AG04449 (cell line): ENCODE measurements around the gene RPN1.

ENCODE experiments used
- CTCF ChIA-PET: fragments of 350-600 bp; formaldehyde crosslinking; extraction: SDS; loops from one replicate; lab custom pipeline; 2021; ENCODE audit warnings: antibody characterized with exemption; lab: Yijun Ruan, JAX
- POLR2A ChIA-PET: fragments of 400-600, 350-600 bp; formaldehyde crosslinking; extraction: SDS; loops from one replicate; lab custom pipeline; 2020; ENCODE audit warnings: antibody characterized with exemption, inconsistent platforms; lab: Yijun Ruan, JAX
- DNase-seq: peaks from one replicate; pipeline ENCODE4 v3.0.0-alpha.2; 2010; ENCODE audit warnings: low read depth, low spot score
- H3K4me3 ChIP-seq: 2 replicates; pipeline ENCODE4 v1.5.1; 2011; ENCODE audit warnings: low read depth, mild to moderate bottlenecking, control low read depth, low read length
- TF ChIP-seq, protein P1 (sequence below): IDR thresholded peaks from one replicate; pipeline ENCODE4 v1.5.1; 2011; ENCODE audit warnings: mild to moderate bottlenecking, moderate library complexity, low read length, control low read depth, inconsistent platforms; ENCODE audit not compliant: insufficient read depth; ENCODE audit errors: missing control alignments

Gene RPN1

DNA sequence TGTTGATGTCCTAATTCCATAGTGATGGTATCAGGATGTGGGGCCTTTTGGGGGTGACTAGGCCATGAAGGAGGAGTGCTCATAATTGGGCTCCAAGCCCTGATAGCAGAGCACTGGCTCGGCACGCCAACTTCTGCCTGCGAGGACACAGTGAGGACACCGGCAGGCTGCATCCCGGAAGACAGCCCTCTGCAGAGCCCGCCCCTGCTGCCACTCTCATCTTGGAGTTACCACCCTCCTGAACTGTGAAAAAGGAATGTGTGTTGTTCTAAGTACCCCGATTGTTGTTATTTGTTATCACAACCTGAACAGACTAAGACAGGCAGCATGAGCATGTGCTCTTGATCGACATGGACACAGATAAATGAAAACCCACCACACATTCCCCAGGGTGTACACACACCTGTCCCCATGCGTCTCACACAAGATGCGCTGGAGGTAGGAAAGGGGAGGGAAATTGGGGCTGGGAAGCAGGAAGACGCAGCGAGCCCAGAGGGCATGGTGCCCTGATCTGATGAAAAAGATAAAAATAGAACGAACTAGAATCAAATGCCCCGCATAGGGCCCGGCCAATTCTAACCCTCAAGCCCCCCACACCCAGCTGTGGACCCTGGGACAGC, 40.1 kb downstream of the RPN1 start:
- no peak overlapping the region for H3K4me3 ChIP-seq
- ChIA-PET CTCF (no interaction called here), POLR2A (no interaction called here)
- no peak for DNase-seq
- TF ChIP-seq, protein P1, sequence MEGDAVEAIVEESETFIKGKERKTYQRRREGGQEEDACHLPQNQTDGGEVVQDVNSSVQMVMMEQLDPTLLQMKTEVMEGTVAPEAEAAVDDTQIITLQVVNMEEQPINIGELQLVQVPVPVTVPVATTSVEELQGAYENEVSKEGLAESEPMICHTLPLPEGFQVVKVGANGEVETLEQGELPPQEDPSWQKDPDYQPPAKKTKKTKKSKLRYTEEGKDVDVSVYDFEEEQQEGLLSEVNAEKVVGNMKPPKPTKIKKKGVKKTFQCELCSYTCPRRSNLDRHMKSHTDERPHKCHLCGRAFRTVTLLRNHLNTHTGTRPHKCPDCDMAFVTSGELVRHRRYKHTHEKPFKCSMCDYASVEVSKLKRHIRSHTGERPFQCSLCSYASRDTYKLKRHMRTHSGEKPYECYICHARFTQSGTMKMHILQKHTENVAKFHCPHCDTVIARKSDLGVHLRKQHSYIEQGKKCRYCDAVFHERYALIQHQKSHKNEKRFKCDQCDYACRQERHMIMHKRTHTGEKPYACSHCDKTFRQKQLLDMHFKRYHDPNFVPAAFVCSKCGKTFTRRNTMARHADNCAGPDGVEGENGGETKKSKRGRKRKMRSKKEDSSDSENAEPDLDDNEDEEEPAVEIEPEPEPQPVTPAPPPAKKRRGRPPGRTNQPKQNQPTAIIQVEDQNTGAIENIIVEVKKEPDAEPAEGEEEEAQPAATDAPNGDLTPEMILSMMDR = no peak

DNA sequence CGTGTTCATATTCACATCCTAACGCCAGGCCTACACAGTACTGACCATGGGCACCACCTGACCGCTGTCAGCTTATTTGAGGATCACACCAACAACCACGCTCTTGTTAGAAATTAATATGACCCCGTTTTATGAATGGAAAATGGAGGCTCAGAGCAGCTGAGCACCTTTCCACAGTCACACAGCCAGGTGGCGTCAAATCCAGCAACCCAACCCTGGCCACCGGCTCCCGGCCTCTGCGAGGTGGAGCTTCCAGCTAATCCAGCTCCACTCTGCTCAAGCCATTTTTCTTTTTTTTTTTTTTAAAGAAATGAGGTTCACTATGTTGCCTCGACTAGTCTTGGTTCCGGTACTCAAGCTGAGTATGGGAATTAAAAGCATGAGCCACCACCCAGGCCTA, 41.3 kb downstream of the RPN1 start:
- CTCF ChIA-PET = interaction anchor here (0.6 to 7.6 kb wide), 41 partner anchors 8 to 1022 kb away, joined by 3 to 128 read pairs (median 6); no protein-coding TSS in a partner anchor
- POLR2A ChIA-PET = no interaction called here
- TF ChIP-seq, protein P1 = no peak
- no peak for DNase-seq
- no peak overlapping the region for H3K4me3 ChIP-seq

DNA sequence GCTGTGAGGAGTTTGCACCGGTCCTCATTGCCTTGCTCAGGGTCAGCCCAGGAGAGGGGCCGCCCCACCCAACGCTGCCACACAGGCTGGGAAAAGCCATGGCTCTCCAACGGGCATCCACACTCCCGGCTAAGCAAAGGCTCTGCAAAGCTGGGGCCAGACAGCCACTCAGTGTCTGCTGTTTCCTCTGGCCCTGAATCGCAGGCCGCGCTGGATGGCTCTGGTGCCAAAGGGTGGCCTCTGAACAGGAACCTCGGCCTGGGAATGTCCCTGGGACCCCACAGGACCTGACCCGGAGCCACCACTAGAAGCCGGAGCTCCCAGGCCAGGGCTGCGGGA, 42.9 kb downstream of the RPN1 start:
- CTCF ChIA-PET = interaction anchor here (0.6 to 7.6 kb wide), 45 partner anchors 9 to 536 kb away, joined by 3 to 128 read pairs (median 5); no protein-coding TSS in a partner anchor
- POLR2A ChIA-PET = no interaction called here
- H3K4me3 ChIP-seq = peak overlapping the region; percentile 63
- DNase-seq = no peak
- TF ChIP-seq, protein P1 = no peak

DNA sequence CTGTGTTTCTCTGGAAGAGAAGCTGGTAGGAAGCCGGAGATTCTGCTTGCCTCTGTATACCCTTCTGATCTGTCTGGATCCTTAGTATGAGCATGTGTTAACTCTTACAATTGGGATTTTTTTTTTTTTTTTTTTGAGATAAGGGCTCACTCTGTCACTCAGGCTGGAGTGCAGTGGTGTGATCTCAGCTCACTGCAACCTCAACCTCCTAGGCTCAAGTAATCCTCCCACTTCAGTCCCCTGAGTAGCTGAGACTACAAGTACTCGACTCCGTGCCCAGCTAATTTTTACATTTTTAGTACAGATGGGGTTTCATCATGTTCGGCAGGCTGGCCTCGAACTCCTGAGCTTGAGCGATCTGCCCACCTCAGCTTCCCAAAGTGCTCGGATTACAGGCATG, 44.5 kb downstream of the RPN1 start:
- ChIA-PET CTCF (interaction anchor here (0.8 to 7.6 kb wide), 9 partner anchors 8 to 538 kb away, joined by 3 to 128 read pairs (median 6); no protein-coding TSS in a partner anchor), POLR2A (no interaction called here)
- no peak overlapping the region for H3K4me3 ChIP-seq
- no peak for DNase-seq
- TF ChIP-seq, protein P1 = no peak

DNA sequence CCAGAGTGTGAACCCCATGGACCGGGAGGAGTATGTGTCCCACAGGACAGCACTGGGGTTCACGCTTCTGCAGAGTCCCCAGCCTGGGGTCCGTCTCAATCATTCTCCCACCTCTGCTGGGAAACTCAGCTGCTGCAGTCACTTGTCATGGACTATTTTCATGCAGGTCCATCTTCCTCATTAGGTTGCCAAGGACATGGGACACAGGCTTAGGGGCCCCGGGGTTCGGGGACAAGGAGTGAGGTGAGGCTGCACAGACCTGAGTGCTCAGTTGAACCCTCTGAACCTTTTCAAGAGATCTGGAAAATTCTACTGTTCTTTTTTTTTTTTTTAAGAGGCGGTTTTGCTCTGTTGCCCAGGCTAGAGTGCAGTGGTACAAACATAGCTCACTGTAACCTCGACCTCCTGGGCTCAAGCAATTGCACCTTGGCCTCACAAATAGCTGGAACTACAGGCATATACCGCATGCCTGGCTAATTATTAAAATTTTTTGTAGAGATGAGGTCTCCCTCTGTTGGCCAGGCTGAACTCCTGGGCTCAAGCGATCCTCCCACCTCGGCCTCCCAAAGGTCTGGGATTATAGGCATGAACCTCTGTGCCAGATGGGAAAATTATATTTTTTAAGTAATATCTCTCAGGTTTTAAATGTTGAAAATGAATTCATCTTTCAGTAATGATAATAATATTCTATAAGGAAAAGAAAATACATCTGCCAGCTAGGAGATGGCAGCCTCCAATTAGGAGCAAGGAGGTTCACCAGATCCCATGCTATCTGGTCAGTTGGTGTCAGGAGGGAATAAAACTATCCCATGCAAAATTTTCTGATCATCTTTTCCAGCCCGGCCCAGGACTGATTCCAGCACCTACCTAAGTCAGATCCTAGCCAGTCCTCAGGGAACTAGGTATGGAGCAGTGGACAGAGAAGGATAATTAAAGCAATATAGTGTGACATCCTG, 45.2 kb downstream of the RPN1 start:
- ChIA-PET POLR2A (no interaction called here), CTCF (interaction anchor here (0.8 to 7.6 kb wide), 13 partner anchors 8 to 511 kb away, joined by 3 to 128 read pairs (median 5); no protein-coding TSS in a partner anchor)
- DNase-seq = no peak
- no peak overlapping the region for H3K4me3 ChIP-seq
- TF ChIP-seq, protein P1 = no peak
